ENCODE measurements around the gene HLA-DMB. TPM values are rescaled to one million over a fixed set of nuclear protein-coding genes. Genes with fewer than 3 reads are reported as not detected.
A peak's percentile ranks its signal among the peaks of the same experiment; 100 is the strongest.

Gene HLA-DMB
- total RNA-seq, 1 experiment from 2014 or later, result not detected

GRCh38 chr6:32971581-32972352, 30.9 kb upstream of the HLA-DMB start:
- peak; percentile 99 for DNase-seq (ENCODE audit: low spot score)

- no peak for DNase-seq (ENCODE audit: low spot score)
Measured at GRCh38 chr6:32971242-32971580, 30.4 kb upstream of the HLA-DMB start.

GRCh38 chr6:32970413-32971241, 29.8 kb upstream of the HLA-DMB start:
- peak; percentile 79 for DNase-seq (ENCODE audit: low spot score)

- peak; percentile 86 for DNase-seq (ENCODE audit: low spot score)
Measured at GRCh38 chr6:32969685-32970412, 29.0 kb upstream of the HLA-DMB start.

- DNase-seq (ENCODE audit: low spot score), result peak; percentile 85
Measured at GRCh38 chr6:32968867-32969684, 28.2 kb upstream of the HLA-DMB start.

- DNase-seq (ENCODE audit: low spot score), result peak; percentile 89
Measured at GRCh38 chr6:32968093-32968866, 27.5 kb upstream of the HLA-DMB start, which contains the start of gene BRD2. BRD2 (plus strand) TSS chr6:32968594; CDS start chr6:32972899, 4,305 bp downstream.

GRCh38 chr6:32967151-32968091, 26.6 kb upstream of the HLA-DMB start:
- DNase-seq (ENCODE audit: low spot score), result peak; percentile 46

- DNase-seq (ENCODE audit: low spot score), result no peak
Measured at GRCh38 chr6:32964776-32965175, 23.9 kb upstream of the HLA-DMB start.

GRCh38 chr6:32963866-32964265, 23.0 kb upstream of the HLA-DMB start:
- DNase-seq (ENCODE audit: low spot score), result no peak

- DNase-seq (ENCODE audit: low spot score), result no peak
Measured at GRCh38 chr6:32962213-32962826, 21.5 kb upstream of the HLA-DMB start.

- DNase-seq (ENCODE audit: low spot score), result no peak
Measured at GRCh38 chr6:32960563-32960962, 19.7 kb upstream of the HLA-DMB start.

GRCh38 chr6:32956176-32956575, 15.3 kb upstream of the HLA-DMB start:
- DNase-seq (ENCODE audit: low spot score), result no peak

- no peak for DNase-seq (ENCODE audit: low spot score)
Measured at GRCh38 chr6:32954986-32955802, 14.4 kb upstream of the HLA-DMB start.

GRCh38 chr6:32954267-32954666, 13.4 kb upstream of the HLA-DMB start:
- DNase-seq (ENCODE audit: low spot score), result no peak

- no peak for DNase-seq (ENCODE audit: low spot score)
Measured at GRCh38 chr6:32953775-32954174, 12.9 kb upstream of the HLA-DMB start.

GRCh38 chr6:32952817-32953739, 12.2 kb upstream of the HLA-DMB start, which contains the start of gene HLA-DMA:
HLA-DMA (minus strand) TSS chr6:32953097; CDS start chr6:32953036, 61 bp downstream.
- DNase-seq (ENCODE audit: low spot score), result peak; percentile 87

- no peak for DNase-seq (ENCODE audit: low spot score)
Measured at GRCh38 chr6:32950449-32950848, 9.6 kb upstream of the HLA-DMB start.
